ENCODE results near the gene CT47A7.
A peak's percentile ranks its signal among the peaks of the same experiment; 100 is the strongest.

- TF ChIP-seq, protein P1, sequence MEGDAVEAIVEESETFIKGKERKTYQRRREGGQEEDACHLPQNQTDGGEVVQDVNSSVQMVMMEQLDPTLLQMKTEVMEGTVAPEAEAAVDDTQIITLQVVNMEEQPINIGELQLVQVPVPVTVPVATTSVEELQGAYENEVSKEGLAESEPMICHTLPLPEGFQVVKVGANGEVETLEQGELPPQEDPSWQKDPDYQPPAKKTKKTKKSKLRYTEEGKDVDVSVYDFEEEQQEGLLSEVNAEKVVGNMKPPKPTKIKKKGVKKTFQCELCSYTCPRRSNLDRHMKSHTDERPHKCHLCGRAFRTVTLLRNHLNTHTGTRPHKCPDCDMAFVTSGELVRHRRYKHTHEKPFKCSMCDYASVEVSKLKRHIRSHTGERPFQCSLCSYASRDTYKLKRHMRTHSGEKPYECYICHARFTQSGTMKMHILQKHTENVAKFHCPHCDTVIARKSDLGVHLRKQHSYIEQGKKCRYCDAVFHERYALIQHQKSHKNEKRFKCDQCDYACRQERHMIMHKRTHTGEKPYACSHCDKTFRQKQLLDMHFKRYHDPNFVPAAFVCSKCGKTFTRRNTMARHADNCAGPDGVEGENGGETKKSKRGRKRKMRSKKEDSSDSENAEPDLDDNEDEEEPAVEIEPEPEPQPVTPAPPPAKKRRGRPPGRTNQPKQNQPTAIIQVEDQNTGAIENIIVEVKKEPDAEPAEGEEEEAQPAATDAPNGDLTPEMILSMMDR (IDR thresholded peaks at IDR 0.05; ENCODE audit: low read depth, low read length), result peak; percentile 55
- TF ChIP-seq EZH2phosphoT487 (IDR thresholded peaks at IDR 0.05; ENCODE audit: low read depth), result no peak
Observed at GRCh38 chrX:121000589-121000988, 44.2 kb upstream of the CT47A7 start.

Measured in OCI-LY3 (cell line).